ENCODE data around the gene KLF3.
"Not testable (repeated sequence)": the region's sequence is repeated elsewhere in the genome, so short reads cannot be mapped to it uniquely, and the experiment has no call there.

KLF3 gene

DNA sequence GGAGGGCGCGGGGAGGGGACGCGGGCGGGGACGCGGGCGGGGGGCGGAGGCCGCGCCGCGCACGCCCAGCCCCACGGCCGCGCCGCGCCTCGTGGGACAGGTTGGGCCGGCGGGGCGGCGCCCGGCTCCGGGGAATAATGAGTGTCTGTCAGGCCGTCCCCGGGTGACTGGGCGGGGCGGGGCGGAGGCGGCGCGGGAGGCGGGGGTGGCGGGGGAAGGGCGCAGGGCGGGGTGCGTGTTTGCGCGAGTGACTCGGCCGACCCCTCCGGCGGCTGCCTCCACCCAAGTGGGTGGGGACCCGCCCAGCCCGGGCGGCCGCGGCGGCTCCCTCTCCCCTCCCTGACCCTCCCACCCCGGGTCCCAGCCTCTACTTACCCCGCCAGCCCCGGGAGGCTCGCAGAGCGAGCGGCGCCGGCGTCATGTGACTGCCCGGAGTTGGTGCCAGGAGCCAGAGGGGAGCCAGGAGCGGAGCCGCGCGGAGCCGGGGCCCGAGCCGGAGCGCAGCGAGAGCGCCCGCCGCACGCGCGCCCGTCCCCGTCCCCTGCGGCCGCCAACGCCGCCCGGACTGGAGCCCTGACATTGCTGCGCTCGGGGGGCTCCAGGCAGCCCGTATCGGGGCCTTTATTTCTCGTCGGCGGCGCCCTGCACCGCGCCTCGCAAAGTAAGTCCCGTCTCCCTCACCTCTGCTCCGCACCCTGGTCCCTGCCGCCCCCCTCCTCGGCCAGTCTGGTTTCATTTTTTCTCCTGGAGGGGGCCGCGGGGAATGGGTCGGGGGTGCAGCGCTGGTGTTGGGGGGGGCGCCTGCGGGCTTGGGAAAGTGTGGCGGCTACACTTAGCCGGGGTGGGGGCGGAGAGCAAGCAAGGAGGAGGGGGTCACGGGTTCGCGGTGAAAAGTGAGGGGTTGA is at the start of gene KLF3:
KLF3 (plus strand) TSS at position 399 of the 905 bp plus-strand sequence. CDS start 16,427 bp downstream, outside the sequence.
- DNase-seq (ENCODE audit: low read depth in 1 of 2, low spot score in 1 of 2): peak; percentile 86

DNA sequence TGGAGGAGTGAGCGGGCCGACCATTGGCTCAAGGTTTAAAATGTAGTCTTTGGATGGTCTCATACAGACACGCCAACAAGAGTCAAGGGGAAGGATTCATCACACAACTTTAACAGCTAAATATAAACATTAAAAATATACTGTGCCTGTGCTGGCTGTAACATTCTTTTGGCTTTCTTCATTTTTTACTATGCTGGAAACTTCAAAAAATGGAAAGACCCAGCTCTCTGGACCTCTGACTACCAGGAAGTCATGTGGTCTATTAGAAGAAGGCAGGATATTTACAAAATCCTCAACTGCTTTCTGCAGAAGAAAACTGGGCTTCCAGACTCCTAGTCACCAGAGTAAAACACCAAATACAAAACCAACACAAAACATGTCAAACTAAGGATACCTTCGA is 49.8 kb upstream of the KLF3 start:
- DNase-seq (ENCODE audit: low read depth in 1 of 2, low spot score in 1 of 2): no peak

- DNase-seq (ENCODE audit: low read depth in 1 of 2, low spot score in 1 of 2): no peak
Observed at GRCh38 chr4:38615847-38616246, 48.2 kb upstream of the KLF3 start.

- no peak for DNase-seq (ENCODE audit: low read depth in 1 of 2, low spot score in 1 of 2)
Observed at GRCh38 chr4:38618505-38618904, 45.5 kb upstream of the KLF3 start.

GRCh38 chr4:38619316-38619715 is 44.7 kb upstream of the KLF3 start:
- DNase-seq (ENCODE audit: low read depth in 1 of 2, low spot score in 1 of 2): no peak

DNA sequence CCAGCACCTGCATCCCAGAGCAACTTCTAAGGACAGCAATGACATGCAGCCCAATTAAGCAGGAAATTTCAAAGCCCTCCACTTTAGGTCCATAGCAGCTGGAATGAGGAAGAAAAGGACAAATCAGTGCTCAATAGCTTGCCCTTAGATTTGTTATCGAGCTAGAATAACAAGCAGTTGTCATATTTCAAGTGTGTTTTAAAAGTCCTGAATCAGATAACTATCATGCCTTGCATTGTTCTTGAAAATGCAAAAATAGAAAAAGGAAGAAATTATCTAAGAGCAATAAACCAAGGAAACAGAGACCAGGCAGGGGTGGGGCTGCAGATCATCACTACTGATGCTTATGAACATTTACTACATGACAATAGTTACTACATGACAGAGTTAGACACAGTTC is 43.9 kb upstream of the KLF3 start:
- DNase-seq (ENCODE audit: low read depth in 1 of 2, low spot score in 1 of 2): no peak

GRCh38 chr4:38620527-38621027 is 43.4 kb upstream of the KLF3 start:
- DNase-seq (ENCODE audit: low read depth in 1 of 2, low spot score in 1 of 2): no peak

- no peak for DNase-seq (ENCODE audit: low read depth in 1 of 2, low spot score in 1 of 2)
Observed at GRCh38 chr4:38621028-38621684, 42.8 kb upstream of the KLF3 start.

- DNase-seq (ENCODE audit: low read depth in 1 of 2, low spot score in 1 of 2): no peak
Observed at GRCh38 chr4:38621831-38622230, 42.2 kb upstream of the KLF3 start.

DNA sequence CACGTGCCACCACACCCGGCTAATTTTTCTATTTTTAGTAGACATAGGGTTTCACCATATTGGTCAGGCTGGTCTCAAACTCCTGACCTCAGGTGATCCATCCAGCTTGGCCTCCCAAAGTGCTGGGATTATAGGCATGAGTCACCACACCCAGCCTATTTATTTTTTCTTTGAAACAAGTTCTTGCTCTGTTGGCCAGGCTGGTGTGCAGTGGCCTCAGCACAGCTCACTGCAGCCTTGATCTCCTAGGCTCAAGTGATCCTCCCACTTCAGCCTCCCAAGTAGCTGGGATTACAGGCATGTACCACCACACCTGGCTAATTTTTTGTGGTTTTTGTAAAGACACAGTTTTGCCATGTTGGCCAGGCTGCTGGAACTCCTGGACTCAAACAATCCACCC is 41.7 kb upstream of the KLF3 start:
- DNase-seq (ENCODE audit: low read depth in 1 of 2, low spot score in 1 of 2): not testable (repeated sequence)

DNA sequence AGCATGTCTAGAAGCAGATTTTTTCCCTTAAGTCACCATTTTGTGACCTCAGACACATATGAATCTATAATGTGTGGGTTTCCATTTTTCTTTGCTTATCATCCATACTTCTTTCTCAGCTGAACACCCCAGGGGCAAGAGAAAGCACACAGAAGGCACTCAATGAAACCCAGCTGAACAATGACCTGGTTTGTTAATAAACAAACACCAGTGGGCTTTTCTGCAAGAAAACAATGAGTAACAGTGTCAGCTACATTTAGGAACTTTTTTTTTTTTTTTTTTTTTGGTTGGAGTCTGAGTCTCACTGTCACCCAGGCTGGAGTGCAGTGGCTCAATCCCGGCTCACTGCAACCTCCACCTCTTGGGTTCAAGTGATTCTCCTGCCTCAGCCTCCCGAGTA is 40.7 kb upstream of the KLF3 start:
- no peak for DNase-seq (ENCODE audit: low read depth in 1 of 2, low spot score in 1 of 2)

DNA sequence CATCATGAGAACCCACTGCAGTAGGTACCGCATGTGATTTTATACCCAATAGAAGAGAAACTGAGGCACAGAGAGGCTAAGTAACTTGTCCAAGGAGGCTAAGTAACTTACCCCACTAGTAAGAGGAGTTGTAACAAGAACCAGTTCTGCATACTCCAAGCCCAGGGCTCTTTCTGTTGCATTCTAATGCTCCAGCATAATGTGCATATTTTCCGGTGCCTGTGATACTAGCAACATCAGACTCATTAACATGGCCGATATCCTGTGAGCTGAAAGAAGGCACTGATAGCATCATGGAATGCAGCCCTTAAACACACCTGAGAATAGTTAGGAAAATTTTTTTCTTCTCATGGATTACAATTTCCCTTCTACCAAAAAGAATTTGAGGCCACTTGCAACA is 39.7 kb upstream of the KLF3 start:
- no peak for DNase-seq (ENCODE audit: low read depth in 1 of 2, low spot score in 1 of 2)

- no peak for DNase-seq (ENCODE audit: low read depth in 1 of 2, low spot score in 1 of 2)
Observed at GRCh38 chr4:38625508-38625907, 38.5 kb upstream of the KLF3 start.

DNA sequence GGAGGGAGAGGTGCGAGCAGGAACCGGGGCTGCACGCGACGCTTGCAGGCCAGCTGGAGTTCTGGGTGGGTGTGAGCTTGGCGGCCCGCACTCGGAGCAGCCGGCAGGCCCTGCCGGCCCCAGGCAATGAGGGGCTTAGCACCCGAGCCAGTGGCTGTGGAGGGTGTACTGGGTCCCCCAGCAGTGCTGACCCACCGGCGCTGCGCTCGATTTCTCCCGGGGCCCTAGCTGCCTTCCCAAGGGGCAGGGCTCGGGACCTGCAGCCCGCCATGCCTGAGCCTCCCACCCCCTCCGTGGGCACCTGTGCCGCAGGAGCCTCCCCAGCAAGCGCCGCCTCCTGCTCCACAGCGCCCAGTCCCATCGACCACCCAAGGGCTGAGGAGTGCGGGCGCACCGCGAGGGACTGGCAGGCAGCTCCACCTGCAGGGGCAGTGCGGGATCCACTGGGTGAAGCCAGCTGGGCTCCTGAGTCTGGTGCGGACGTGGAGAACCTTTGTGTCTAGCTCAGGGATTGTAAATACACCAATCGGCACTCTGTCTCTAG is 37.0 kb upstream of the KLF3 start:
- DNase-seq (ENCODE audit: low read depth in 1 of 2, low spot score in 1 of 2): not testable (repeated sequence)

DNA sequence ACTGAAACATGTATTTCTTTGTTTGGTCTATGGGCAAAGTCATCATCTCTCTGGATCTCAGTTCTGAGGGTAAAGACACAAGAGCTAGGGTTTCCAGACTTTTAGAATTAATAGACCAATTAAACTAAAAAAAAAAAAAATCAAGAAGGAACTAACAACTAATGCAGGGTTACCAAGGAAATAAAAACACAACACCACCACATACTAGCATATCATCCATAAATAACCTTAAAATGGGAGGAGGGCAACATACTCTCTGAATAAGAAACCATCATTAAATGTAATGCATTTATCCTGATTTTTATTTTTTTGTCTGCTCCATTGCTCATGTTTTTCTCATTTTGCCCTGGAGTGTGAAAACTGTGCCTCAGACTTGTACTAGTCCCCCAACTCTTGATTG is 33.5 kb upstream of the KLF3 start:
- DNase-seq (ENCODE audit: low read depth in 1 of 2, low spot score in 1 of 2): no peak

- DNase-seq (ENCODE audit: low read depth in 1 of 2, low spot score in 1 of 2): no peak
Observed at GRCh38 chr4:38634047-38634759, 29.8 kb upstream of the KLF3 start.

- DNase-seq (ENCODE audit: low read depth in 1 of 2, low spot score in 1 of 2): no peak
Observed at GRCh38 chr4:38639242-38639641, 24.8 kb upstream of the KLF3 start.

- no peak for DNase-seq (ENCODE audit: low read depth in 1 of 2, low spot score in 1 of 2)
Observed at GRCh38 chr4:38641811-38642210, 22.2 kb upstream of the KLF3 start.

DNA sequence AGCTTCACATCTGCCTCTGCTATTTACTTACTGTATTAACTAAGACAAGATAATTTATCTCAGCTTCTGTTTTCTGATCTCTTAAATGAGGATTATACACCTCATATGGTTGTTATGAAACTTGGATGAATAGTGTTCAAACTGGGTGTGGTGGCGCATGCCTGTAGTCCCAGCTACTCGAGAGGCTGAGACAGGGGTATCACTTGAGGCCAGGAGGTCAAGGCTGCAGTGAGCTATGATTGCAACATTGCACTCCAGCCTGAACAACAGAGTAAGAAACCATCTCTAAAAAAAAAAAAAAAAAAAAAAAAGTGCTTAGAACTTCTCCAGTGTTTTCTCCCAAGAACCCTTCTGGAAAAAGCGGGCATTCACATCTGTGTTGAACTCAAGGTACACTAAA is 19.8 kb upstream of the KLF3 start:
- no peak for DNase-seq (ENCODE audit: low read depth in 1 of 2, low spot score in 1 of 2)

GRCh38 chr4:38647101-38647819 is 16.7 kb upstream of the KLF3 start:
- DNase-seq (ENCODE audit: low read depth in 1 of 2, low spot score in 1 of 2): no peak

DNA sequence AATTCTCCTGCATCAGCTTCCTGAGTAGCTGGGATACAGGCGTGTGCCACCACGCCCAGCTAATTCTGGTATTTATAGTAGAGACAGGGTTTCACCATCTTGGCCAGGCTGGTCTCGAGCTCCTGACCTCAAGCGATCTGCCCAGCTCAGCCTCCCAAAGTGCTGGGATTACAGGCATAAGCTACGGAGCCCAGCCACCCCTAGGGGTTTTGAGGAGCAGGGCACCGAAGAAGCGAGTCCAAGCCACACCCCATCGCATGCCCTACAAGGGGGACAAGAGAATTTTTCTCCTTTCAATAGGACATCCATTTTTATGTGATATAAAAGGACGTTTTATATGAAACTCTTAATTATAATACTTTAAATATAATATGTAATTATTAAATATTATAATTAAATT is 13.9 kb upstream of the KLF3 start:
- no peak for DNase-seq (ENCODE audit: low read depth in 1 of 2, low spot score in 1 of 2)
